HUES64 (cell line): ENCODE results near the gene ELFN2.

Experiments
- H3K27ac ChIP-seq: 2 replicates; pipeline ENCODE4 v1.7.0; 2013; ENCODE audit warnings: low read depth, low read length, inconsistent platforms
- H3K27me3 ChIP-seq: 2 replicates; pipeline ENCODE4 v1.6.1; 2013; ENCODE audit warnings: mild to moderate bottlenecking, low read length; ENCODE audit not compliant: insufficient read depth
- H3K36me3 ChIP-seq: 2 replicates; pipeline ENCODE4 v1.6.1; 2013; ENCODE audit warnings: mild to moderate bottlenecking, low read length; ENCODE audit not compliant: insufficient read depth
- H3K4me1 ChIP-seq: 2 replicates; pipeline ENCODE4 v1.6.1; 2013; ENCODE audit warnings: mild to moderate bottlenecking, low read length, moderate library complexity; ENCODE audit not compliant: insufficient read depth
- H3K4me3 ChIP-seq: 2 replicates; pipeline ENCODE4 v1.5.1; 2013; ENCODE audit warnings: mild to moderate bottlenecking, low read length, moderate library complexity
- H3K9ac ChIP-seq: 2 replicates; pipeline ENCODE4 v1.6.1; 2013; ENCODE audit warnings: mild to moderate bottlenecking, low read depth, low read length
- H3K9me3 ChIP-seq: 2 replicates; pipeline ENCODE4 v1.6.1; 2013; ENCODE audit warnings: low read depth, low read length; ENCODE audit not compliant: insufficient read depth
- WGBS: fragments of 150-250, 120-280 bp; methylation state at CpG from one replicate; pipeline ENCODE4 v1.1.7; 2013; ENCODE audit warnings: missing lambda C conversion rate; 5-methylcytosine and 5-hydroxymethylcytosine counted together

ELFN2 gene

DNA sequence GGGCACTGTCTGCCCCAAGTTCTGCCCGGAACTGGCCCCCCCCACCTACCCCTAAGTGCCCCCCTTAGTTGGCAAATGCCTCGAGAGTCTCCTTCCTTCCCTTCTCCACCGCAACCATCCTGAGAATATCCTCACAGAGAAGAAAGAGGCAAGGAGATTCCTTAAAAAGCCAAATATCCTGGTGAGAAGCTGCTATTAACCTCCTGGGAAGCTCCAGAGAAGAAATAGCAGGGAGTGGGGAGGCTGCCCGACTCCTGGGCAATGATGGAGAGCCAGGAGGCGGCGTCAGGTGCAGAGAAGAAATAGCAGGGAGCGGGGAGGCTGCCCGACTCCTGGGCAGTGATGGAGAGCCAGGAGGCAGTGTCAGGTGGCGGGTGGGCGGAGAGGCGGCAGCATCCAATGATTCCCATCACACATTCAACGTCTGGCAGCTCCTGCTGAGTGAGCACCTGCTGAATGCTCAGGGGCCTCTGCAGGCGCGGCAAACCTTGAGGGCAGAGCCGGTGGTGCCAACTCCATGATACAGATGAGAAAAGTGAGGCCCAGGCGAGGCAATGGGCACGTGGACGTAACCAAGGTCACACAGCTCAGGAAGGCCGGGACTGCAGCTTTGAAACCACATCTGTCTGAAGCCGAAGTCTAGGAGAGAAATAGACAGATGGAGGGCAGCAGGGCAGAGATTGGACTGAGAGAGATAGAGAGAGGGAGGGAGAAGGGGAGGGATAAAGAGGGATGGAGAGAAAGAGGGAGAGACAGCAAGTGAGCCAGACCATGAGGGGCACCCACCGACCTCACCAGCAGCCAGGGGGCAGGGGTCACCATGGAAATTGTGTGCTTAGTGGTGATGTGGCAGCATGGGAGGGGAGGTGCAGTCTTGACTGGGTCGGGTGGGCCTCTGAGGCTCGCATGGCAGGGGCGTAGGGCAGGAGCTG is 86.7 kb downstream of the ELFN2 start:
- H3K4me3 ChIP-seq = no peak overlapping the region
- peaks cover 5% of the 10 kb centered on the region; the same call in 1 of the 2 replicates for H3K4me1 ChIP-seq
- H3K27ac ChIP-seq = no peak overlapping the region
- 46% methylated on average over 22 of the region's 24 CpGs for WGBS
- no peaks in the 10 kb centered on the region for H3K36me3 ChIP-seq
- no peaks in the 10 kb centered on the region for H3K9me3 ChIP-seq
- H3K27me3 ChIP-seq = peaks cover 5% of the 10 kb centered on the region
- no peak overlapping the region for H3K9ac ChIP-seq

DNA sequence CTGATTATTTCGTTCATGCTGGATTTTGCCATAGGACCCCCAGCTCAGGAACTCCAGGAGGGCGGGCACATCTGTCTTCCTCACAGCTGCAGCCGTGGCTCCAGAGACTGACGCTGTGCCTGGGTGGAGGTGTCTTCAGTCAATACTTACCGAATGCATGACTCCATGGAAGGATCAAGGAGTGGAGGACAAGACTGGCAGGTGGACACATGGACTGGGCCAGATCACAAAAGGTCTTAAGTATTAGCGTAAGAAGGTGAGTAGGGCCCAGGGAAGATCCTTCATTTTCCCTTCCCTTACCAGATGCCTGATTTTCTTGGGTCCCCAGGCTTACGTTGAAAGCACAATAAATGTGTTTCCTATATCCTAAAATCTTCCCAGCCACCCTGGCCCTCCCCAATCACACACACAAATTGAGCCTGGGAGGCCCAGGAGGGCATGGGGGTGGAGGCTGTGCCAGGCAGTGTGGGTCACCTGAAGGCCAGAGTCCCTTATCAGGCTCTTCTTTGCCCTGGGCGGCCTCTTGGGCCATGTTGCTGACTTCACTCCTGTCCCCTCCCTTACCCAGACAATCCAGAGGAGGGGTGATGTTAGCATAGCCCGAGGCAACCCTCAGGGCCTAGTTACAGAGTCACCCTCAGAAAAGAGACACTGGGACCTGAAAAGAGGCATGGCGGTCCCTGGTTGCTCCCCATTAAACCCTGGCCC is 88.6 kb downstream of the ELFN2 start:
- no peak overlapping the region for H3K4me3 ChIP-seq
- peaks cover 14% of the 10 kb centered on the region; the same call in 1 of the 2 replicates for H3K4me1 ChIP-seq
- no peaks in the 10 kb centered on the region for H3K9me3 ChIP-seq
- H3K36me3 ChIP-seq = no peaks in the 10 kb centered on the region
- peaks cover 24% of the 10 kb centered on the region for H3K27me3 ChIP-seq
- 90% methylated on average over 10 of the region's 10 CpGs for WGBS
- H3K9ac ChIP-seq = no peak overlapping the region
- H3K27ac ChIP-seq = no peak overlapping the region

DNA sequence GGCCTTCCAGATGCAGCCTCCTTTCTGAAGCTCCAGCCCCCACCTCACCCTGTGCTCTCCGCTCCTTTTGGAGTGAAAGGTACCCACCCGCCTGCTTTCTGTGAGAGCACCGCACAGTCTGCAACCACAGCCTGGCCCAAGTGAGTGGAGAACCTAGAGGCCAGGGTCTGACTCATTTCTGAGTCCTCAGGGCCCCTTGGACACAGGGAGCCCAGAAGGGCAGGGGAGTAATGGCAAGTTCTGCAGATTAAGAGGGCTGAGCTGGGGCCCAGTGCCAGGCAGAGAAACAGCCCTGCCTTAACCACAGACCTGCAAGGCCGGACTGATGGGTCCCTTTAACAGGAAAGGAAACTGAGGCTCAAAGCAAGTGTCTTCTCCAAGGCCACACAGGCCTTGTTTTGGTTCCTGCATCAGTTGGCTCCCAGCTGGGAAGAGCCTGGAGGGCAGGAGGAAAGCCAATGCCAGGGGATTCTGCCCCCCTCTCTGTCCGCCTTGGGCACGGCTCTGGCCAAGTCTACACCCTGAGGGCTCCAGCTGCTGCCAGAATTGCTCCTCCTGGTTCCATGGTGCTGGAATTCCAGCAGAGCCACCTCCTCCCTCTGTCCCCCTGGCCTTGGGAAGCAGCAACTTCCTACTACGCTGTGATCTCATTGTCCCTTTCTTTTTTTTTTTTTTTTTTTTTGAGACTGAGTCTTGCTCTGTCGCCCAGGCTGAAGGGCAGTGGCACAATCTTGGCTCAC is 89.9 kb downstream of the ELFN2 start:
- WGBS = 85% methylated on average over 8 of the region's 8 CpGs
- no peak overlapping the region for H3K27ac ChIP-seq
- no peak overlapping the region for H3K4me3 ChIP-seq
- H3K9me3 ChIP-seq = no peaks in the 10 kb centered on the region
- H3K4me1 ChIP-seq = peaks cover 14% of the 10 kb centered on the region; the same call in 1 of the 2 replicates
- no peak overlapping the region for H3K9ac ChIP-seq
- H3K36me3 ChIP-seq = no peaks in the 10 kb centered on the region
- H3K27me3 ChIP-seq = peaks cover 35% of the 10 kb centered on the region

DNA sequence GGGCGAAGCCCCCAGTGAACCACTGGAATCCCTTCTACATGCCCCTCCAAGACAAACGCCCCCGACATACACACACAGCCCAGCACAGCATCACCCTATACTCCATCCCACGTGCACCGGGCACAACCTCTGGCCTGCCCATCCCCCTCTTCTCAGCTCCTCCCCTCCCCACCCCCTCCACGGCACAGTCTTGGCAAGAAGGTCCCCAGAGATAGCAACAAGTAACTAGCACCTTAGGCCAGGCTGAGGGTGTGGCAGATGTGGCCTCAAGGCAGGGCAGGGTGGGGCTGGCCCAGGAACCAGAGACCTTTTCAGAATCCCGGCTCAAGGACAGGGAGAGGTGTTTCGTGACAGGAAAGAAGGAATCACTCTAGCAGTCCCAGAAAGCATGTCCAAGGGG is 90.7 kb downstream of the ELFN2 start:
- H3K4me1 ChIP-seq = peaks cover 14% of the 10 kb centered on the region; the same call in 1 of the 2 replicates
- 58% methylated on average over 8 of the region's 8 CpGs for WGBS
- no peak overlapping the region for H3K4me3 ChIP-seq
- no peaks in the 10 kb centered on the region for H3K9me3 ChIP-seq
- no peak overlapping the region for H3K27ac ChIP-seq
- H3K9ac ChIP-seq = no peak overlapping the region
- H3K36me3 ChIP-seq = no peaks in the 10 kb centered on the region
- H3K27me3 ChIP-seq = peaks cover 42% of the 10 kb centered on the region

DNA sequence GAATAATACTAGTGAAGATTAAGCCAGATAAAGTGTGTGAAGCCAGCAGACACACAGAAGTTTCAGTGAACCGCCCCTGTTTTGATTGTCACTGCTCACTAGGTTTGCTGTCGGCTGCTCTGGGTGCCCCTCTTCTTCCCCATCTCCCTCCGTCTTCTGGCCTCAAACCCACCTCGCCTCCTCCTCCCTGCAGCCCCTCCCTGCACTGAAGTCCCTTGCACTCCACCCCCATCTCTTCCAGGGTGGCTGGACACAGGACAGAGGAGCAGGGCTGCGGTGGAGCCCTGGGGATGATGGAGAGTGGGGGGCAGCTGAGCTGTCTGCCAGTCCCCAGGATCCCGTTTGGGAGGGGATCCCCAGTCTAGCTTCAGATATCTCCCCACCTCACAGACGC is 91.5 kb downstream of the ELFN2 start:
- H3K36me3 ChIP-seq = no peaks in the 10 kb centered on the region
- H3K27ac ChIP-seq = no peak overlapping the region
- H3K4me1 ChIP-seq = peaks cover 14% of the 10 kb centered on the region; the same call in 1 of the 2 replicates
- no peaks in the 10 kb centered on the region for H3K9me3 ChIP-seq
- peaks cover 42% of the 10 kb centered on the region for H3K27me3 ChIP-seq
- peak overlapping the region; percentile 48; the same call in 1 of the 2 replicates for H3K4me3 ChIP-seq
- WGBS = 12% methylated on average over 5 of the region's 7 CpGs
- no peak overlapping the region for H3K9ac ChIP-seq

DNA sequence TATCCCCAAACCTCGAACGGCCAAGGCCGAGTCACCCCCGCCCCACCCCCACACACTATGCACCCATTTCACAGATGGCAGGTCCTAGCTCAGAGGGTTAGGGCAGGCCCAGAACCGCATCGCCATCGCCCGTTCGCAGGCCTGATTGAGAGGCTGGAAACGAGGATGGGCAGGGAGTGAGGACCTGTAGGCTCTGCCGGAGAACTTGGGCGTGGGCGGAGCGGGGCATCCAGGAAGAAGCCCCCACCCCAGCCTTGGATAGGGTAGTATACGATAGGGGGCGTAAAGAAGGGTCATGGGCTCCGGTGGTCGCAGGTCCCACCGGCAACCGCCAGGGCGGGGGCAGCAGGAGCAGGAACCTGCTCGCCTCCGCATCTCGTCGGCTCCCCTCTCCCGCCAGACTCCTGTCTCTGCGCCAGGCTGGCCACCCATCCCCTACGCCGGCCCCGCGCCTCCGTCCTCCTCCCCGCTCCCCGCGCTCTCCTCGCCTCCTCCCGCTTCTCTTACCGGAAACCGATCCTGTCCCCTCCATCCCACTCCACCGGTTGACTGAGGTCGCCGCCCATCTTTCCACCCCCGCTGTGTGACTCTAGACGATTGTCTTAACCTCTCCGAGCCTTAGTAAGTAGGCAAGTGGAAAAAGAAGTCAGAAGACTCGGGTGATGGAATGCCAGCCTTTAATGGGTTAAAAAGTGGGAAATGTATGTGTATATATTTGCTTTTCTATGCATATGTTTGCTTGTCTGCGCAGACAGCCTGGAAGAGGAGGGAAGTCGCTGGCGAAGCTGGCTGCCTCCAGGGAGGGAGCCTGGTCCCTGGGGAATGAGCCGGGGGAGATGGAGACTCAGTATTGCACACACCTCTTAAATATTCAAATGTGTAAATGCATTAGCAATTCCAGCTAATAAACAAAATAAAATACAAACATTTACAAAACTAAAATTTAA is 92.1 kb downstream of the ELFN2 start:
- Histone ChIP-seq H3K9me3 (no peaks in the 10 kb centered on the region), H3K9ac (no peak overlapping the region), H3K4me3 (peak overlapping the region; percentile 48), H3K27me3 (peaks cover 42% of the 10 kb centered on the region), H3K27ac (no peak overlapping the region), H3K36me3 (no peaks in the 10 kb centered on the region), H3K4me1 (peaks cover 14% of the 10 kb centered on the region; the same call in 1 of the 2 replicates)
- WGBS = 2% methylated on average over 49 of the region's 50 CpGs

DNA sequence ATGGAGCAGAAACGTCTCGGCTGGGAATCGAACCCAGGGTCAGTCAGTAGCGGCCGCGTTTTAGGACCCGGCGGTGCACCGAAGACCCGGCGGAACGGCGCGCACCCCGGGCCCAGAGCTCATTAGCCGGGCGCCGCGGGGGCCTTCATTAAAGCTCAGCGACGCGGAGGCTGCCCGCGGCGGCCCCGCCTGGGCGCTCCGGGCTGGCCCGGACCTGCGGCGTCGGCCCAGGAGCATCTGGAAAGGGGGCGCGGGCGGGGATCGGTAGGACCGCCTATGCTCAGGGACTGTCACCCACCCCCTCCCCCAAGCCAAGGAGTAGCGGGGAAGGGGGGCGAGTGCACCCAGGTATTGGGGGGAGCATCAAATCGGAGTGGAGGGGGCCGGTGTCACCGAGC is 92.8 kb downstream of the ELFN2 start:
- Histone ChIP-seq H3K36me3 (no peaks in the 10 kb centered on the region), H3K4me3 (peak overlapping the region; percentile 48), H3K27ac (no peak overlapping the region), H3K9me3 (no peaks in the 10 kb centered on the region), H3K9ac (no peak overlapping the region), H3K4me1 (peaks cover 14% of the 10 kb centered on the region; the same call in 1 of the 2 replicates), H3K27me3 (peaks cover 42% of the 10 kb centered on the region)
- 2% methylated on average over 37 of the region's 42 CpGs for WGBS

DNA sequence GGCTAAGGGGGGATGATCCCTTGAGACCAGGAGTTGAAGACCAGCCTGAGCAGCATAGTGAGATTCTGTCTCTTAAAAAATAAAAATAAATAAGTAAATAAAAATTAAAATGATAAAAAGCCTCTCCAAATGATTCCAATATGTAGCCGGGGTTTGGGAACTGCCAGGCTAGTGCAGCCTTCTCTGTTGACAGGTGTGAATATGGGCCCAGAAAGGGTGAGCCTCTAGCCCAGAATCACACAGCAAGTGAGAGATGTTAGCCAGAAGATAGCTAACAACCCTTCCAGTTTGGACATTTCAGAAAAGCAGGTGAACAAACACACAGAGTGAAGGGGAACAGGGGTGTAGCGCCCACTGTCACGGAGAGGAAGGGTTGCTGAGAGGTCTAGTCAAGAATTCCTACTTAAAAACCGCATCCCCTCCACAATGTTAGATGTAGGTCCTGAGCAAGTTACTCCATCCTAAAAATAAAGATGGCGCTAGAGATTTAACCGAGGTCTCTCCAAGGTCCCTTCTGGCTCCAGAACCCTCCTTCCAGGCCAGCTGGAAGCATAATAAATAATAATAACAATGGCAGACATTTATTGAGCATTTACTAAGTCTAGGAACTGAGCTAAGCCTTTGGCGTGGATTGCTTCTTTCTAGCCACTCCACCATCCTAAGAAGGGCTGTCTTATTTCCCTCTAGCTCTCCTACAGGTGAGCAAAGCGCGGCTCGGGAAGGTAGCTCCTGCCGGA is 93.4 kb downstream of the ELFN2 start:
- peaks cover 44% of the 10 kb centered on the region for H3K27me3 ChIP-seq
- no peak overlapping the region for H3K9ac ChIP-seq
- 23% methylated on average over 9 of the region's 11 CpGs for WGBS
- H3K36me3 ChIP-seq = no peaks in the 10 kb centered on the region
- no peaks in the 10 kb centered on the region for H3K9me3 ChIP-seq
- no peak overlapping the region for H3K27ac ChIP-seq
- H3K4me3 ChIP-seq = peak overlapping the region; percentile 48
- H3K4me1 ChIP-seq = peaks cover 14% of the 10 kb centered on the region; the same call in 1 of the 2 replicates

DNA sequence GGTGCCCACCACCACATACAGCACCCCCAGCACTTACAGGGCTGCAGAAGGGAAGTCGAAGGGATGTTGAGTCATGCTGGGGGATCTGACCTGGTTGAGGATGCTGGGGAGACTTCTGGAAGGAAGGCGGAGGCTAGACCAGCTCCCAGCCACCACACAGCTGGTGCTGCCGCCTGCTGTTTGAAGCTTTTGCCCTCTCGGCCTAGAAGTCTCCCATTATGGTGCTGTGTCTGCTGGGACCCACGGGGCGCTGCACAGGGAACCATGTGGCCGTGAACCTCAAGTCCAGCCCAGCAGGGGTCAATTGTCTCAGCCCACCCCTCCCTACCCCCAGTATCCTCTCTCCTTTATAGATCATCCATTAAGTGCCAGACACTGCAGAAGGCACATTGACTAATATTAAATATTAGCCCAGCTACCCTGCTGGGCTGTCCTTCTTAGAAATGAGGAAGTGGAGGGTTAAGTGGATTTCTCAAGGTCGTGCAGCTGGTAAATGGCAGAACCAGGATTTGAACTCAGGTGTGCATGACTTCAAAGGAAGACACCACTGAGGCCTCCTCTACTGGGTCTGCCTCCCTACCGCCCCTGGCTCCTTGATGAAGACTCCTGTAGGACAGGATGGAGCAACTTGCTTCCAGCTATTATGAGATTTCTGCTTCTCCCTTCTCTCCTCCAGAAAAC is 95.3 kb downstream of the ELFN2 start:
- Histone ChIP-seq H3K4me1 (peaks cover 14% of the 10 kb centered on the region; the same call in 1 of the 2 replicates), H3K36me3 (no peaks in the 10 kb centered on the region), H3K27me3 (peaks cover 51% of the 10 kb centered on the region), H3K9me3 (no peaks in the 10 kb centered on the region), H3K27ac (no peak overlapping the region), H3K4me3 (no peak overlapping the region), H3K9ac (no peak overlapping the region)
- 83% methylated on average over 9 of the region's 9 CpGs for WGBS
